ENCODE results near the gene SNX27. TPM values are rescaled to one million over a fixed set of nuclear protein-coding genes. Genes with fewer than 3 reads are reported as not detected.
"Not testable (repeated sequence)": the region's sequence is repeated elsewhere in the genome, so short reads cannot be mapped to it uniquely, and the experiment has no call there.

Gene SNX27
- polyA plus RNA-seq, 4 donors: 21.1 to 27.3 (median 23.8) TPM

GRCh38 chr1:151635479-151636072 is 23.7 kb downstream of the SNX27 start:
- no peak for DNase-seq (ENCODE audit: low read depth in 4 of 4, low spot score in 3 of 4)

GRCh38 chr1:151638074-151638775 is 26.4 kb downstream of the SNX27 start:
- no peak for DNase-seq (ENCODE audit: low read depth in 4 of 4, low spot score in 3 of 4)

DNA sequence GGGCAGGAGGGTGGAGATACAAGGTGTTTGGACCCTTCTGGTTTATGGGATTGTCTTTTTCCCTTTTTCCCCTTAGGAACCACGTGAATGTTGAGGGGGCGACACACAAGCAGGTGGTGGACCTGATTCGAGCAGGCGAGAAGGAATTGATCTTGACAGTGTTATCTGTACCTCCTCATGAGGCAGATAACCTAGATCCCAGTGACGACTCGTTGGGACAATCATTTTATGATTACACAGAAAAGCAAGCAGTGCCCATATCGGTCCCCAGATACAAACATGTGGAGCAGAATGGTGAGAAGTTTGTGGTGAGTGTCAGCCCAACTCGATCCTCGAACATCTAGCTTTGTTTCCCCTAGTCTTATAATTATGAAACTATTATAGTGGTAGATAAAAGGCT is 27.0 kb downstream of the SNX27 start:
- no peak for DNase-seq (ENCODE audit: low read depth in 4 of 4, low spot score in 3 of 4)

- DNase-seq (ENCODE audit: low read depth in 4 of 4, low spot score in 3 of 4): no peak
These were observed 27.6 kb downstream of the SNX27 start for GRCh38 chr1:151639466-151639865.

DNA sequence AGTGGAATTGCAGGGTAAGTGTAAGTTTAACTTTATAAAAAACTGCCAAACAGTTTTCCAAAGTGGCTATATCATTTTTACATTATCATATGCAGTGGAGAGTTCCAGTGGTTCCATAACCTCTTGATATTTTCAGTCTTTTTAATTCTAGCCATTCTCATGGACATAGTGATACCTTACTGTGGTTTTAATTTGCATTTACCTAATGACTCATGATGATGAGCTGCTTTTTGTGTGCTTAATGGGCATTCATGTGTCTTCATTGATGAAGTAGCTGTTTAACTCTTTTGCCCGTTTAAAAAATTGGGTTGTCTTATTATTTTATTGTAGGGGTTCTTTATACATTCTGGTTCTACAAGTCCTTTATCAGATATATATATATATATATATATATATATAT is 29.4 kb downstream of the SNX27 start:
- no peak for DNase-seq (ENCODE audit: low read depth in 4 of 4, low spot score in 3 of 4)

DNA sequence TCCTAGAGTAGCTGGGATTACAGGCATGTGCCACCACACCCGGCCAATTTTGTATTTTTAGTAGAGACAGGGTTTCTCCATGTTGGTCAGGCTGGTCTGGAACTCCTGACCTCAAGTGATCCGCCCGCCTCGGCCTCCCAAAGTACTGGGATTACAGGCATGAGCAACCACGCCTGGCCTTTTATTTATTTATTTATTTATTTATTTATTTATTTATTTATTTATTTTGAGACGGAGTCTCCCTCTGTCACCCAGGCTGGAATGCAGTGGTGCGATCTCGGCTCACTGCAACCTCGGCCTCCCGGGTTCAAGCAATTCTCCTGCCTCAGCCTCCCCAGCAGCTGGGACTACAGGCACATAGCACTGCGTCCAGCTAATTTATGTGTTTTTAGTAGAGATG is 31.2 kb downstream of the SNX27 start:
- DNase-seq (ENCODE audit: low read depth in 4 of 4, low spot score in 3 of 4): not testable (repeated sequence)

DNA sequence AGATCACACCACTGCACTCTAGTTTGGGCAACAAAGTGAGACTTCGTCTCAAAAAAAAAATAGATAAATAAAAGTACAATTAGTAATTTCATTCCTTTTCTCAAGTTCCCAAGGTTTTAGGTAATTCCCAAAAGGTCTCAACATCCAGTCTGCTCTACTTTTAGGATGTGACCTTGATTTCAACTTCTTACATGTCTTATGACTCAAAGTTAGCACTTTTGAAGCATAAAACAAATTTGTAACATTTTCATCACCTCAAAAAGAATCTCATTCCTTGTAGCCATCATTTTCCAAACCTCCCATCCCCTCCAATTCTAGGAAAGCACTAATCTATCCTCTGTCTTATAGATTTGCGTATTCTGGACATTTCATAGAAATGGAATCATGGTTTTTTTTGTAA is 32.2 kb downstream of the SNX27 start:
- DNase-seq (ENCODE audit: low read depth in 4 of 4, low spot score in 3 of 4): no peak

GRCh38 chr1:151653397-151653796 is 41.5 kb downstream of the SNX27 start:
- no peak for DNase-seq (ENCODE audit: low read depth in 4 of 4, low spot score in 3 of 4)

- DNase-seq (ENCODE audit: low read depth in 4 of 4, low spot score in 3 of 4): no peak
These were observed 43.5 kb downstream of the SNX27 start for GRCh38 chr1:151655371-151655770.

- no peak for DNase-seq (ENCODE audit: low read depth in 4 of 4, low spot score in 3 of 4)
These were observed 49.9 kb downstream of the SNX27 start for GRCh38 chr1:151661751-151662150.

- no peak for DNase-seq (ENCODE audit: low read depth in 4 of 4, low spot score in 3 of 4)
These were observed 56.2 kb downstream of the SNX27 start for GRCh38 chr1:151668090-151668489.

- not testable (repeated sequence) for DNase-seq (ENCODE audit: low read depth in 4 of 4, low spot score in 3 of 4)
These were observed 58.3 kb downstream of the SNX27 start for GRCh38 chr1:151670036-151670675.

GRCh38 chr1:151673407-151673806 is 61.6 kb downstream of the SNX27 start:
- DNase-seq (ENCODE audit: low read depth in 4 of 4, low spot score in 3 of 4): no peak

DNA sequence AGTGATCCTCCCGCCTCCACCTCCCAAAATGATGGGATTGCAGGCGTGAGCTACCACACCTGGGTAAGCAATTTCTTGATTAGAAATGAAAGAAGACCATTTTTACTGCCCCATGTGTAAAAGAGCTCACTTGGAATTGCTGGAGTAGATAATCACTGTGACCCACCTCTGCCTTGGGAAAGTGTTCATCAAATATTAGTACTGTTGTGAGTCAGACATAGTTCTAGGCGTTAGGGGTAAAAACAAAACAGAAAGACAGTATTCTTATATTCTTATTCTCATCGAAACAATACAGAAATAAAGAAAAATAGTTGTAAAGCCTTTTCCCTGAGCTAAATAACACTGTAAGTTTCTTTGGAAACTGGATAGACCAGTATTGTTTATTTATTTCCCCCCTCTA is 68.5 kb downstream of the SNX27 start:
- no peak for DNase-seq (ENCODE audit: low read depth in 4 of 4, low spot score in 3 of 4)

DNA sequence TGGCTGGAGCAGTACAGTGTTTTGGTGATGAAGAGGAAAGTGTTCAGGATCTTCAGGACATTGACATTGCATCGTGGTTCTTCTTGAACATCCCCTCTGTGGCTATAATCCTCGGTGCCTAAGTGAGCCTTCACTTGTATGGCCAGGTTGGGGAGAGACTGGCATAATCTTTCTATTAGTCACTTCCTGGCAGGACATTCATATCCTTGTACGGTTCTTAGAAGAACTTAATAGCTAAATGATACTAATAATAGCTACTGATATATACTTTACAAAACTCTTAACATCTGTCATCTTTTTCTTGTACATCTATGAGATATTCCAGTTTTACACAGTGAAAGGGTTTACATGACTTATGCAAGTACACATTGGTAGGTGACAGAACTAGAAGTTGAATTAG is 69.0 kb downstream of the SNX27 start:
- DNase-seq (ENCODE audit: low read depth in 4 of 4, low spot score in 3 of 4): no peak

- DNase-seq (ENCODE audit: low read depth in 4 of 4, low spot score in 3 of 4): no peak
These were observed 70.1 kb downstream of the SNX27 start for GRCh38 chr1:151681923-151682322.

DNA sequence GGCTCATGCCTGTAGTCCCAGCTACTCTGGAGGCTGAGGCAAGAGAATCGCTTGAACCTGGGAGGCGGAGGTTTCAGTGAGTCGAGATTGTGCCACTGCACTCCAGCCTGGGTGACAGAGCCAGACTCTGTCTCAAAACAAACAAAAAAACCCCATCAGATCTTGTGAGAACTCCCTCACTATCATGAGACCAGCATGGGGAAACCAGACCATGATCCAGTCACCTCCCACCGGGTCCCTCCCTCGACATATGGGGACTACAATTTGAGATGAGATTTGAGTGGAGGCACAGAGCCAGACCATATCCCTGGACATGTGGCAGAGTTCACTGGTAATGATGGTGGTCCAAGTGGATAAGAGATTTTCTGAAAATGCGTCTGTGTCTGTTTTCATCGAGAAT is 71.1 kb downstream of the SNX27 start:
- not testable (repeated sequence) for DNase-seq (ENCODE audit: low read depth in 4 of 4, low spot score in 3 of 4)

DNA sequence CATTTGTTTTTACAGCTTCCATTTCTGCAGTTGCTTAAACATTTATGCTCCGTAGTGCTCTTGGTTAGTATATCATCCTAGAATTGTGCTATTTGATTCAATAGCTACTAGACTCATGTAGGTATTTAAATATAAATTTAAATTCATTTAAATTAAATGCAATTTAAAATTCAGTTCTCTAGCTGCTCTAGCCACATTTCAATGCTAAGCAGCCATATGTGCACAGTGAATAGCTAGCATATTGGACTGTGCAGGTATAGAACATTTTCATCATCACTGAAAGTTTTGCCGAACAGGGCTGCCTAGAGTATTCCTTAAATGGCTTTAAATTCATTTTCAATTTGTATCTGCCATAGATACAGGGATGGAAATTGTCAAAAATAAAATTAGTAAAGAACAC is 72.3 kb downstream of the SNX27 start:
- no peak for DNase-seq (ENCODE audit: low read depth in 4 of 4, low spot score in 3 of 4)

DNA sequence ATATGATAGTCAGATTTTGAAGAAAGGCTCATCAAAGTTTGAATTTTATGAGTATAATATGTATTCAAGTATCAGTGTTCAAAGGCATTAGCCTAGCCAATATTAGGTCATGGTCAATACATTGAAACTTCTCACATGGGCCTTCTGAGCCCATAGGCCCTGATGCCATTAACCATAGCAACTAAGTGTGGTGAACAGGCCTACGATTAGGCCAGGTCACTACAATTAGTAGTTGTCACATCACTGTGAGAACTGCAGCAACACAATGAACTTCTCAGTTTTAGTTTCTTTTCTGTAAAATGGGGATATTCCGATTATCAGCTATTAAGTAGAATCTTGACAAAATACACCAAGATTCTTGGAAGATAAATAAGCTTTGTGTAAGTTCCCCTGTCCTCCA is 74.7 kb downstream of the SNX27 start:
- DNase-seq (ENCODE audit: low read depth in 4 of 4, low spot score in 3 of 4): no peak

DNA sequence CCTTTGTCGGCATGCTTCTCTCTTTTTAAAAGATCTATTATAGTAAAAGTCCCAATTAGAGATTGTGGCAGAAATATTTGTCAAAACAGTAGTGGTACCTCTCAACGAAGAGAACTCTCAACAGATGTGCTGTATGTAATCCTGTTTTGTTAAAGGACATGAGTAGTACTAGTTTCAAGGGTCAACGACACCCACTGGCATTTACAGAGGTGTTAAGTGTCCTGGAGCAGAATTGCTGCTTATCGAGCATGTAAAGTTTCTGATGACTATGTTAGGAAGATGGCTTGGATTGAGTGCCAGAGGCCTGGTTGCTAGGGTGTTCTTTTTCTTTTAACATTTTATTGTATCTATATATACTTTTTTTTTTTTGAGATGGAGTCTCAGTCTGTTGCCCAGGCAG is 77.6 kb downstream of the SNX27 start:
- no peak for DNase-seq (ENCODE audit: low read depth in 4 of 4, low spot score in 3 of 4)

GRCh38 chr1:151692226-151692625 is 80.4 kb downstream of the SNX27 start:
- no peak for DNase-seq (ENCODE audit: low read depth in 4 of 4, low spot score in 3 of 4)

GRCh38 chr1:151693057-151693651 is 81.3 kb downstream of the SNX27 start:
- DNase-seq (ENCODE audit: low read depth in 4 of 4, low spot score in 3 of 4): peak in 1 of 4 donors; percentile 19
